Psoas muscle (tissue), 8 donors: ENCODE results near the gene ARHGEF18. TPM values are rescaled to one million over a fixed set of nuclear protein-coding genes. Genes with fewer than 3 reads are reported as not detected.

Source experiments
- ATAC-seq, 4 donors: fragments of 200-7000 bp; cut with Tn5 transposase; one replicate each; pipeline ENCODE4 v1.9.1; 2020; ENCODE audit warnings: moderate library complexity in 3 of 4, mild to moderate bottlenecking in 2 of 4
- DNase-seq, 2 donors: peaks; one replicate each; pipeline ENCODE4 v3.0.0-alpha.2; 2020
- H3K27ac ChIP-seq: fragments of 200-600 bp; one replicate; pipeline ENCODE4 v1.8.0; 2022
- H3K27me3 ChIP-seq, 3 donors: fragments of 200-600 bp in 1 of 3; one replicate each; pipeline versions ENCODE4 v1.6.1 to v1.8.0; 2013 to 2022; ENCODE audit warnings: low read length in 2 of 3, mild to moderate bottlenecking in 2 of 3, moderate library complexity in 1 of 3; ENCODE audit not compliant: insufficient read depth in 3 of 3
- H3K36me3 ChIP-seq, 2 donors: fragments of 200-600 bp in 1 of 2; one replicate each; pipeline versions ENCODE4 v1.6.1 to v1.8.0; 2013 to 2022; ENCODE audit warnings: low read depth in 1 of 2, mild to moderate bottlenecking in 1 of 2, moderate library complexity in 1 of 2; ENCODE audit not compliant: insufficient read depth in 1 of 2
- H3K4me1 ChIP-seq: fragments of 200-600 bp; one replicate; pipeline ENCODE4 v1.8.0; 2022
- H3K4me3 ChIP-seq: fragments of 200-600 bp; one replicate; pipeline ENCODE4 v1.8.0; 2022; ENCODE audit warnings: mild to moderate bottlenecking
- H3K9me3 ChIP-seq: fragments of 200-600 bp; one replicate; pipeline ENCODE4 v1.8.0; 2022
- WGBS, 3 donors: extraction: QIAGEN DNeasy Blood & Tissue Kit; methylation state at CpG; one replicate each; pipeline versions ENCODE4 v1.1.6 to v1.1.7; 2013; 5-methylcytosine and 5-hydroxymethylcytosine counted together
- intact Hi-C, 2 donors: fragments of 100-400 bp; cut with DNase I; formaldehyde crosslinking; loops; one replicate each; pipeline versions ENCODE4 v1.11.0 to v1.14.2; 2022
- polyA plus RNA-seq, 3 donors: library from polyadenylated mRNA; stranded (reverse); fragments of 200-250 nt; gene quantifications; one replicate each; pipeline ENCODE4 v1.2.3, GENCODE V29; 2013
- total RNA-seq, 4 donors: library from RNA; stranded (reverse); fragmentation: NEBNext Ultra II Directional in 2 of 4; extraction: Animal tissue kit (Norgen Biotek cat#: 25700) in 2 of 4; gene quantifications; one replicate each; pipeline versions ENCODE4 v1.2.1 to v1.2.4, GENCODE V29; 2021 to 2023
- TF ChIP-seq, protein P1 (sequence below): fragments of 200-600 bp; IDR thresholded peaks from one replicate; pipeline ENCODE4 v1.8.0; 2022; ENCODE audit warnings: antibody characterized with exemption
- donor health status: healthy with polysubstance abuse.
- donor health status: DM: no; HTN: no; CAD: no; lungs with moderate emphysema.
- donor health status: Bipolar disorder and iron deficiency.
- donor health status: healthy.
- donor health status: DM: yes; HTN: yes; CAD: no.
- donor health status: DM: no; HTN: no; CAD: no.
- donor health status: DM: no; HTN: no; CAD: no.
- donor health status: DM: yes; HTN: yes; CAD: no.

Gene ARHGEF18
- total and polyA plus RNA-seq, 7 donors, result 3.5 to 12.2 (median 6.6) TPM

- no peaks in the 10 kb centered on the region for H3K36me3 ChIP-seq
- no peaks in the 10 kb centered on the region for H3K9me3 ChIP-seq
- no peak for DNase-seq
- no peaks in the 10 kb centered on the region for H3K4me1 ChIP-seq
- intact Hi-C loops, result no loop called here
- peak in 1 of 4 donors; percentile 28 for ATAC-seq
- 35 to 44% (median 37%) methylated on average over 17 of the region's 17 CpGs for WGBS, 3 donors
- H3K27ac ChIP-seq, result no peak overlapping the region
- TF ChIP-seq, protein P1, sequence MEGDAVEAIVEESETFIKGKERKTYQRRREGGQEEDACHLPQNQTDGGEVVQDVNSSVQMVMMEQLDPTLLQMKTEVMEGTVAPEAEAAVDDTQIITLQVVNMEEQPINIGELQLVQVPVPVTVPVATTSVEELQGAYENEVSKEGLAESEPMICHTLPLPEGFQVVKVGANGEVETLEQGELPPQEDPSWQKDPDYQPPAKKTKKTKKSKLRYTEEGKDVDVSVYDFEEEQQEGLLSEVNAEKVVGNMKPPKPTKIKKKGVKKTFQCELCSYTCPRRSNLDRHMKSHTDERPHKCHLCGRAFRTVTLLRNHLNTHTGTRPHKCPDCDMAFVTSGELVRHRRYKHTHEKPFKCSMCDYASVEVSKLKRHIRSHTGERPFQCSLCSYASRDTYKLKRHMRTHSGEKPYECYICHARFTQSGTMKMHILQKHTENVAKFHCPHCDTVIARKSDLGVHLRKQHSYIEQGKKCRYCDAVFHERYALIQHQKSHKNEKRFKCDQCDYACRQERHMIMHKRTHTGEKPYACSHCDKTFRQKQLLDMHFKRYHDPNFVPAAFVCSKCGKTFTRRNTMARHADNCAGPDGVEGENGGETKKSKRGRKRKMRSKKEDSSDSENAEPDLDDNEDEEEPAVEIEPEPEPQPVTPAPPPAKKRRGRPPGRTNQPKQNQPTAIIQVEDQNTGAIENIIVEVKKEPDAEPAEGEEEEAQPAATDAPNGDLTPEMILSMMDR, result no peak
- H3K27me3 ChIP-seq, result no peaks in the 10 kb centered on the region
- no peak overlapping the region for H3K4me3 ChIP-seq
Measured at GRCh38 chr19:7333198-7334118, 15.3 kb upstream of the ARHGEF18 start.

GRCh38 chr19:7336321-7336973 is 12.3 kb upstream of the ARHGEF18 start:
- TF ChIP-seq, protein P1, result no peak
- Histone ChIP-seq H3K36me3 (no peaks in the 10 kb centered on the region), H3K27ac (no peak overlapping the region), H3K27me3 (no peaks in the 10 kb centered on the region), H3K9me3 (no peaks in the 10 kb centered on the region), H3K4me1 (no peaks in the 10 kb centered on the region), H3K4me3 (no peak overlapping the region)
- DNase-seq, result no peak
- intact Hi-C loops, result no loop called here
- WGBS, 3 donors, result 70 to 72% (median 71%) methylated on average over 9 of the region's 9 CpGs
- no peak for ATAC-seq

GRCh38 chr19:7337380-7338194 is 11.2 kb upstream of the ARHGEF18 start:
- Histone ChIP-seq H3K36me3 (no peaks in the 10 kb centered on the region), H3K4me3 (no peak overlapping the region), H3K27me3 (no peaks in the 10 kb centered on the region), H3K27ac (no peak overlapping the region), H3K9me3 (no peaks in the 10 kb centered on the region), H3K4me1 (no peaks in the 10 kb centered on the region)
- no peak for ATAC-seq
- no peak for DNase-seq
- 75 to 81% (median 80%) methylated on average over 12 of the region's 12 CpGs for WGBS, 3 donors
- TF ChIP-seq, protein P1, result no peak
- intact Hi-C loops, result no loop called here

GRCh38 chr19:7340959-7341837 is 7.5 kb upstream of the ARHGEF18 start:
- TF ChIP-seq, protein P1, result peak; percentile 94
- ATAC-seq (peak; percentile 51 to 83 (median 60)), DNase-seq (peak; percentile 80 to 86)
- Histone ChIP-seq H3K9me3 (no peaks in the 10 kb centered on the region), H3K36me3 (no peaks in the 10 kb centered on the region), H3K4me3 (no peak overlapping the region), H3K27ac (no peak overlapping the region), H3K27me3 (peaks cover 0 to 4% (median 1%) of the 10 kb centered on the region in 3 donors), H3K4me1 (no peaks in the 10 kb centered on the region)
- intact Hi-C loops, result loop anchor here (1.0 to 5.0 kb wide), 4 partner anchors 192 to 239 kb away; no protein-coding TSS in a partner anchor
- WGBS, 3 donors, result 33 to 43% (median 35%) methylated on average over 22 of the region's 22 CpGs
